ENCODE data around the gene SLC43A3.

Gene SLC43A3

DNA sequence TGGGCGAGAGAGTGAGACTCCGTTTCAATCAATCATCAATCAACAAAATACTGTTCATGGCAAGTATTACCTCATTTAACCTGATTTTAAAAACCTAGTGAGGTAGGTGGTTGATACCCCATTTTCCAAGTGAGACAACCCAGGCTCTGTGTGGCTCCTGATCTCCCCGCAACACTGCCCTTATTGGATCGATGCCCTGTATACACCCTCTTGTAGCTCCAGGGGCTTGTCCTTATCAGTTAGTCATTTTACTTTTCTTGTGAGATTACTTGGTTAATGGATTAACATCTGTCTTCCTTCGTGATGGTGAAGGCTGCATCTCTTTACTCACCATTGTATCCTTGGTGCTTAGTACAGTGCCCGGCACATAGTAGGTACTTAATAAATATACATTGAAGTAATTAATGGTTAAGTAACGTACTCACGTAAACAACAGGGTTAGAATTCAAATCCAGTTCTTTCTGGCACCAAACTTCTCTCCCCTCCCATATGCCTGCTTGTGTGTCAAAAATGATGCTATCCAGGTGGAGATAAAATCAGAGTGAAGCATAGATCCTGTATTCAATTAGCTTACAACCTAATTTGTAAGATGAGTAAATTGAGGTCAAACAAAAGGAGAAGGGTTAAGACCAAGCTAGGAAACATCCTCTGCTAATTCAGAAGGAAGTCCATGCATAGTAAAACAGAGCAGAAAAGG, 34.7 kb downstream of the SLC43A3 start:
- no peak overlapping the region for H2BK12ac ChIP-seq (ENCODE audit: low read length)
- no peaks in the 10 kb centered on the region for H3K36me3 ChIP-seq (replicated peaks in 1 of 2; ENCODE audit: control insufficient read depth in 2 of 2, insufficient read depth in 2 of 2, low read length in 2 of 2)
- no peak overlapping the region for H3K4ac ChIP-seq (ENCODE audit: low read length)
- H3K9me3 ChIP-seq (replicated peaks in 1 of 2; ENCODE audit: control insufficient read depth in 2 of 2, insufficient read depth in 1 of 2, low read depth in 1 of 2, low read length in 2 of 2): no peaks in the 10 kb centered on the region
- H3K18ac ChIP-seq (ENCODE audit: low read length): no peak overlapping the region
- no peak overlapping the region for H2BK5ac ChIP-seq (ENCODE audit: low read length)
- no peak overlapping the region for H3K27ac ChIP-seq (replicated peaks; ENCODE audit: low read length)
- no peak overlapping the region for H3K4me3 ChIP-seq (ENCODE audit: low read length in 2 of 2)
- no peak overlapping the region for H2AK5ac ChIP-seq (ENCODE audit: low read depth, low read length)
- no peak overlapping the region for H3K23ac ChIP-seq (ENCODE audit: low read depth, low read length, poor library complexity)
- H3K14ac ChIP-seq (ENCODE audit: low read length): no peak overlapping the region
- H2BK15ac ChIP-seq (ENCODE audit: low read length): no peak overlapping the region
- peaks cover 0 to 39% (median 0%) of the 10 kb centered on the region in 3 experiments for H3K27me3 ChIP-seq (ENCODE audit: control insufficient read depth in 3 of 3, insufficient read depth in 3 of 3, low read depth in 1 of 3, low read length in 3 of 3)
- WGBS, 2 donors (ENCODE audit: extremely low coverage in 2 of 2, insufficient read length in 2 of 2, insufficient replicate concordance in 1 of 2): no CpG with 5 or more reads among the region's 8 CpGs
- no peak overlapping the region for H2BK120ac ChIP-seq (ENCODE audit: low read depth, low read length)
- H3K4me1 ChIP-seq (ENCODE audit: control insufficient read depth in 2 of 2, insufficient read depth in 1 of 2, low read depth in 1 of 2, low read length in 2 of 2): no peaks in the 10 kb centered on the region
- H3K4me2 ChIP-seq (ENCODE audit: insufficient read depth, low read length, poor library complexity, severe bottlenecking): no peak overlapping the region
- no peak overlapping the region for H4K8ac ChIP-seq (ENCODE audit: low read depth, low read length)
- no peaks in the 10 kb centered on the region for H3K79me1 ChIP-seq (ENCODE audit: low read depth, low read length)
- H2AFZ ChIP-seq (ENCODE audit: low read length): no peak overlapping the region
- no peak overlapping the region for H3K9ac ChIP-seq (ENCODE audit: low read depth, low read length, poor library complexity)
- no peak overlapping the region for H4K91ac ChIP-seq (ENCODE audit: low read depth, low read length, poor library complexity)
- DNase-seq (ENCODE audit: low spot score): no peak

DNA sequence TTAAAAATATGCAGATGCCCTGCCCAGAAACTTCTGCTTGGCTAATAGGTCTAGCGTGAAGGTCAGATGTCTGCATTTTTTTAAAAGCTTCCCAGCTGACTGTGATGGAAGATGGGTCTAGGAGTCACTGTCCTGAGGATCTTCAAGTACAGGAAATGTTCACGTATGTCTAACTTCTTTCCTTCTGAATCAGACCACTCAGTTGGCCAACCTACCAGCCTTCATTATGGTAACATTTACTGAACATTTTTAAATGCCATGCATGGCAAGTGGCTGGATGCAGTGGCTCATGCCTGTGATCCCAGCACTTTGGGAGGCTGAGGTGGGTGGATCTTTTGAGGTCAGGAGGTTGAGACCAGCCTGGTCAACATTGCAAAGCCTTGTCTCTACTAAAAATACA, 35.4 kb downstream of the SLC43A3 start:
- Histone ChIP-seq H4K8ac (ENCODE audit: low read depth, low read length) (no peak overlapping the region), H2BK120ac (ENCODE audit: low read depth, low read length) (no peak overlapping the region), H3K27me3 (ENCODE audit: control insufficient read depth in 3 of 3, insufficient read depth in 3 of 3, low read depth in 1 of 3, low read length in 3 of 3) (peaks cover 0 to 39% (median 0%) of the 10 kb centered on the region in 3 experiments), H4K91ac (ENCODE audit: low read depth, low read length, poor library complexity) (no peak overlapping the region), H2AFZ (ENCODE audit: low read length) (no peak overlapping the region), H2AK5ac (ENCODE audit: low read depth, low read length) (no peak overlapping the region), H3K18ac (ENCODE audit: low read length) (no peak overlapping the region), H3K4me1 (ENCODE audit: control insufficient read depth in 2 of 2, insufficient read depth in 1 of 2, low read depth in 1 of 2, low read length in 2 of 2) (no peaks in the 10 kb centered on the region), H3K23ac (ENCODE audit: low read depth, low read length, poor library complexity) (no peak overlapping the region), H3K4ac (ENCODE audit: low read length) (no peak overlapping the region), H2BK15ac (ENCODE audit: low read length) (no peak overlapping the region), H3K9ac (ENCODE audit: low read depth, low read length, poor library complexity) (no peak overlapping the region), H3K4me2 (ENCODE audit: insufficient read depth, low read length, poor library complexity, severe bottlenecking) (no peak overlapping the region), H2BK5ac (ENCODE audit: low read length) (no peak overlapping the region), H2BK12ac (ENCODE audit: low read length) (no peak overlapping the region), H3K4me3 (ENCODE audit: low read length in 2 of 2) (no peak overlapping the region), H3K9me3 (replicated peaks in 1 of 2; ENCODE audit: control insufficient read depth in 2 of 2, insufficient read depth in 1 of 2, low read depth in 1 of 2, low read length in 2 of 2) (no peaks in the 10 kb centered on the region), H3K79me1 (ENCODE audit: low read depth, low read length) (no peaks in the 10 kb centered on the region), H3K14ac (ENCODE audit: low read length) (no peak overlapping the region), H3K27ac (replicated peaks; ENCODE audit: low read length) (no peak overlapping the region), H3K36me3 (replicated peaks in 1 of 2; ENCODE audit: control insufficient read depth in 2 of 2, insufficient read depth in 2 of 2, low read length in 2 of 2) (no peaks in the 10 kb centered on the region)
- no peak for DNase-seq (ENCODE audit: low spot score)
- WGBS, 2 donors (ENCODE audit: extremely low coverage in 2 of 2, insufficient read length in 2 of 2, insufficient replicate concordance in 1 of 2): no CpG with 5 or more reads among the region's 2 CpGs

DNA sequence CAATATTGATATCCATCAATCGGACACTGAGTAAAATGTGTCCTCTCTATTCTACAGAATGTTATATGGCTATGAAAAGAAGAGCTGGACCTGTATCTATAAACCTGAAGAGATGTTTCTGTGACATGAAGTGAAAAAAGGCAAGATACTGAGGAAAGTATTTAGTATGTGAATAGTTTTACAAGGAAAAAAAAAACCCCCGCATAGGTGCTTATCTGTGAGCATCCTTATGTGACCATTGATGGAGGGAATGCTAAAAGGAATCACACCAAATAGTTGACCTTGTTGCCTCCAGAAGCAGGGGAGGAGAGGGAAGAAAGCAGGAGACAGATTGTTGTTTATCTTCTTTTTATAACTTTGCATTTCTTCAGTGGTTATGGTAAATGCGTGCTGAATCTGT, 35.8 kb downstream of the SLC43A3 start:
- Histone ChIP-seq H2BK120ac (ENCODE audit: low read depth, low read length) (no peak overlapping the region), H3K4me1 (ENCODE audit: control insufficient read depth in 2 of 2, insufficient read depth in 1 of 2, low read depth in 1 of 2, low read length in 2 of 2) (peaks cover 0 to under 1% of the 10 kb centered on the region in 2 donors), H4K91ac (ENCODE audit: low read depth, low read length, poor library complexity) (no peak overlapping the region), H2AFZ (ENCODE audit: low read length) (no peak overlapping the region), H2BK5ac (ENCODE audit: low read length) (no peak overlapping the region), H3K18ac (ENCODE audit: low read length) (no peak overlapping the region), H3K4me3 (ENCODE audit: low read length in 2 of 2) (no peak overlapping the region), H3K79me1 (ENCODE audit: low read depth, low read length) (no peaks in the 10 kb centered on the region), H2AK5ac (ENCODE audit: low read depth, low read length) (no peak overlapping the region), H3K9me3 (replicated peaks in 1 of 2; ENCODE audit: control insufficient read depth in 2 of 2, insufficient read depth in 1 of 2, low read depth in 1 of 2, low read length in 2 of 2) (no peaks in the 10 kb centered on the region), H3K27ac (replicated peaks; ENCODE audit: low read length) (no peak overlapping the region), H3K4ac (ENCODE audit: low read length) (no peak overlapping the region), H4K8ac (ENCODE audit: low read depth, low read length) (no peak overlapping the region), H3K14ac (ENCODE audit: low read length) (no peak overlapping the region), H2BK12ac (ENCODE audit: low read length) (no peak overlapping the region), H3K9ac (ENCODE audit: low read depth, low read length, poor library complexity) (no peak overlapping the region), H3K36me3 (replicated peaks in 1 of 2; ENCODE audit: control insufficient read depth in 2 of 2, insufficient read depth in 2 of 2, low read length in 2 of 2) (no peaks in the 10 kb centered on the region), H2BK15ac (ENCODE audit: low read length) (no peak overlapping the region), H3K27me3 (ENCODE audit: control insufficient read depth in 3 of 3, insufficient read depth in 3 of 3, low read depth in 1 of 3, low read length in 3 of 3) (peaks cover 0 to 35% (median 0%) of the 10 kb centered on the region in 3 experiments), H3K4me2 (ENCODE audit: insufficient read depth, low read length, poor library complexity, severe bottlenecking) (no peak overlapping the region), H3K23ac (ENCODE audit: low read depth, low read length, poor library complexity) (no peak overlapping the region)
- no peak for DNase-seq (ENCODE audit: low spot score)
- no CpG with 5 or more reads among the region's 3 CpGs for WGBS, 2 donors (ENCODE audit: extremely low coverage in 2 of 2, insufficient read length in 2 of 2, insufficient replicate concordance in 1 of 2)

DNA sequence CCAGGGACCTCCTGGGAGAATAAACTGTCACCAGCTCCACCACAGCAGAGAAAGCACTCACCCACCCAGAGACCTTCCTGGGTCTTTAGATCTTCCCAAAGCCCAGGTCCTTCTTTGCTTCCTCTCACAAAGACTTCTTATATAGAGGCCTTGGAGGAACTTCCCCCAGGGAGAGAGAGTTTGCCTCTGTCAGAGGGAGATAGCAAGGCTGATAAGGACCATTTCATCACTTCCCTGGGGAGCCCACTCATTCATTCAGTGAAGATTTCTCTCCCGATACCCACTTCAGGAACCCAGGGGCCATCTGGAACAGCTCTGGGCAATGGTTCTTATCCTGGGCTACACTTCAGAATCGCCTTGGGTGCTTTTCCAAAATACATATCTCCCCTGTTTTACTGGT, 36.4 kb downstream of the SLC43A3 start, which contains the start of gene PRG2:
Gene PRG2 (minus strand): TSS at position 116 of the 400 bp plus-strand sequence. CDS start 706 bp downstream, outside the sequence.
- H3K36me3 ChIP-seq (replicated peaks in 1 of 2; ENCODE audit: control insufficient read depth in 2 of 2, insufficient read depth in 2 of 2, low read length in 2 of 2): no peaks in the 10 kb centered on the region
- H2BK5ac ChIP-seq (ENCODE audit: low read length): no peak within 1 kb of the TSS
- no peak within 1 kb of the TSS for H2AFZ ChIP-seq (ENCODE audit: low read length)
- H3K4me2 ChIP-seq (ENCODE audit: insufficient read depth, low read length, poor library complexity, severe bottlenecking): no peak within 1 kb of the TSS
- no peak within 1 kb of the TSS for H4K91ac ChIP-seq (ENCODE audit: low read depth, low read length, poor library complexity)
- H3K18ac ChIP-seq (ENCODE audit: low read length): no peak within 1 kb of the TSS
- no peak within 1 kb of the TSS for H3K9ac ChIP-seq (ENCODE audit: low read depth, low read length, poor library complexity)
- no peak within 1 kb of the TSS for H3K14ac ChIP-seq (ENCODE audit: low read length)
- H3K27me3 ChIP-seq (ENCODE audit: control insufficient read depth in 3 of 3, insufficient read depth in 3 of 3, low read depth in 1 of 3, low read length in 3 of 3): peaks cover 0 to 33% (median 0%) of the 10 kb centered on the region in 3 experiments
- H3K4me1 ChIP-seq (ENCODE audit: control insufficient read depth in 2 of 2, insufficient read depth in 1 of 2, low read depth in 1 of 2, low read length in 2 of 2): peaks cover 0 to 1% of the 10 kb centered on the region in 2 donors
- no CpG with 5 or more reads among the region's 2 CpGs for WGBS, 2 donors (ENCODE audit: extremely low coverage in 2 of 2, insufficient read length in 2 of 2, insufficient replicate concordance in 1 of 2)
- no peaks in the 10 kb centered on the region for H3K79me1 ChIP-seq (ENCODE audit: low read depth, low read length)
- no peak within 1 kb of the TSS for H3K27ac ChIP-seq (replicated peaks; ENCODE audit: low read length)
- DNase-seq (ENCODE audit: low spot score): no peak
- H3K4ac ChIP-seq (ENCODE audit: low read length): no peak within 1 kb of the TSS
- no peak within 1 kb of the TSS for H2BK120ac ChIP-seq (ENCODE audit: low read depth, low read length)
- no peak within 1 kb of the TSS for H4K8ac ChIP-seq (ENCODE audit: low read depth, low read length)
- H3K23ac ChIP-seq (ENCODE audit: low read depth, low read length, poor library complexity): no peak within 1 kb of the TSS
- H2BK15ac ChIP-seq (ENCODE audit: low read length): no peak within 1 kb of the TSS
- H3K9me3 ChIP-seq (replicated peaks in 1 of 2; ENCODE audit: control insufficient read depth in 2 of 2, insufficient read depth in 1 of 2, low read depth in 1 of 2, low read length in 2 of 2): no peaks in the 10 kb centered on the region
- no peak within 1 kb of the TSS for H2BK12ac ChIP-seq (ENCODE audit: low read length)
- H3K4me3 ChIP-seq (ENCODE audit: low read length in 2 of 2): no peak within 1 kb of the TSS
- no peak within 1 kb of the TSS for H2AK5ac ChIP-seq (ENCODE audit: low read depth, low read length)
